DOHH2 (cell line): ENCODE data around the gene SAMD8.

Source experiments
- H3F3A ChIP-seq: fragments of 200-600 bp; sonication (generic), shearing (Covaris generic); 2 replicates; pipeline ENCODE4 v1.6.0; 2016; ENCODE audit warnings: antibody characterized with exemption, mild to moderate bottlenecking; ENCODE audit not compliant: control insufficient read depth, insufficient read depth
- H3K27ac ChIP-seq: fragments of 200-600 bp; sonication (generic); 2 replicates; pipeline ENCODE4 v1.5.1; 2014; ENCODE audit warnings: low read depth, mild to moderate bottlenecking, low read length, moderate library complexity
- H3K27me3 ChIP-seq: fragments of 200-600 bp; sonication (generic); 2 replicates; pipeline ENCODE4 v1.6.1; 2014; ENCODE audit warnings: mild to moderate bottlenecking, low read length, mixed read lengths; ENCODE audit not compliant: control insufficient read depth
- H3K36me3 ChIP-seq: fragments of 200-600 bp; sonication (generic); 2 replicates; pipeline ENCODE4 v1.6.1; 2014; ENCODE audit warnings: mild to moderate bottlenecking, low read length, moderate library complexity, mixed read lengths; ENCODE audit not compliant: control insufficient read depth
- H3K4me1 ChIP-seq: fragments of 200-600 bp; sonication (generic); 2 replicates; pipeline ENCODE4 v1.6.1; 2014; ENCODE audit warnings: mild to moderate bottlenecking, low read length, mixed read lengths; ENCODE audit not compliant: control insufficient read depth
- H3K4me2 ChIP-seq: fragments of 200-600 bp; sonication (generic); 2 replicates; pipeline ENCODE4 v1.6.0; 2014; ENCODE audit warnings: mild to moderate bottlenecking, low read length, moderate library complexity
- H3K4me3 ChIP-seq: fragments of 200-600 bp; sonication (generic); 2 replicates; pipeline ENCODE4 v1.5.1; 2014; ENCODE audit warnings: mild to moderate bottlenecking, low read length, mixed read lengths
- H3K79me2 ChIP-seq: fragments of 200-600 bp; sonication (generic); 2 replicates; pipeline ENCODE4 v1.6.1; 2014; ENCODE audit warnings: mild to moderate bottlenecking, low read length, mixed read lengths; ENCODE audit not compliant: control insufficient read depth
- H3K9me2 ChIP-seq: fragments of 200-600 bp; sonication (generic); replicated peaks from 2 replicates; pipeline ENCODE4 v1.6.1; 2014; ENCODE audit warnings: mild to moderate bottlenecking, low read length, mixed read lengths; ENCODE audit not compliant: control insufficient read depth
- H3K9me3 ChIP-seq: fragments of 200-600 bp; sonication (generic); 2 replicates; pipeline ENCODE4 v1.6.1; 2014; ENCODE audit warnings: antibody characterized with exemption, low read length, mixed read lengths; ENCODE audit not compliant: control insufficient read depth, insufficient read depth
- H4K20me1 ChIP-seq: fragments of 200-600 bp; sonication (generic); 2 replicates; pipeline ENCODE4 v1.6.0; 2014; ENCODE audit warnings: low read depth, mild to moderate bottlenecking, antibody characterized with exemption, low read length, moderate library complexity; ENCODE audit not compliant: control insufficient read depth, insufficient read depth
- EZH2phosphoT487 ChIP-seq: fragments of 200-600 bp; sonication (generic); IDR thresholded peaks from 2 replicates; pipeline ENCODE4 v1.6.1; 2017; ENCODE audit warnings: borderline replicate concordance, mild to moderate bottlenecking, antibody characterized with exemption, low read length, moderate library complexity, mixed read lengths
- TF ChIP-seq, protein P1 (sequence below): fragments of 200-600 bp; sonication (generic); IDR thresholded peaks from one replicate; pipeline ENCODE4 v1.5.1; 2014; ENCODE audit warnings: antibody characterized with exemption, mild to moderate bottlenecking, low read depth, low read length; ENCODE audit not compliant: poor library complexity, severe bottlenecking

Gene SAMD8

GRCh38 chr10:75074711-75075445 lies 36.6 kb upstream of the SAMD8 start:
- H3K27ac ChIP-seq: no peak overlapping the region
- TF ChIP-seq, protein P1, sequence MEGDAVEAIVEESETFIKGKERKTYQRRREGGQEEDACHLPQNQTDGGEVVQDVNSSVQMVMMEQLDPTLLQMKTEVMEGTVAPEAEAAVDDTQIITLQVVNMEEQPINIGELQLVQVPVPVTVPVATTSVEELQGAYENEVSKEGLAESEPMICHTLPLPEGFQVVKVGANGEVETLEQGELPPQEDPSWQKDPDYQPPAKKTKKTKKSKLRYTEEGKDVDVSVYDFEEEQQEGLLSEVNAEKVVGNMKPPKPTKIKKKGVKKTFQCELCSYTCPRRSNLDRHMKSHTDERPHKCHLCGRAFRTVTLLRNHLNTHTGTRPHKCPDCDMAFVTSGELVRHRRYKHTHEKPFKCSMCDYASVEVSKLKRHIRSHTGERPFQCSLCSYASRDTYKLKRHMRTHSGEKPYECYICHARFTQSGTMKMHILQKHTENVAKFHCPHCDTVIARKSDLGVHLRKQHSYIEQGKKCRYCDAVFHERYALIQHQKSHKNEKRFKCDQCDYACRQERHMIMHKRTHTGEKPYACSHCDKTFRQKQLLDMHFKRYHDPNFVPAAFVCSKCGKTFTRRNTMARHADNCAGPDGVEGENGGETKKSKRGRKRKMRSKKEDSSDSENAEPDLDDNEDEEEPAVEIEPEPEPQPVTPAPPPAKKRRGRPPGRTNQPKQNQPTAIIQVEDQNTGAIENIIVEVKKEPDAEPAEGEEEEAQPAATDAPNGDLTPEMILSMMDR: no peak
- TF ChIP-seq EZH2phosphoT487: no peak
- no peaks in the 10 kb centered on the region for H3K9me2 ChIP-seq
- no peak overlapping the region for H3K4me2 ChIP-seq
- H3K36me3 ChIP-seq: no peaks in the 10 kb centered on the region
- no peaks in the 10 kb centered on the region for H3F3A ChIP-seq
- no peaks in the 10 kb centered on the region for H3K27me3 ChIP-seq
- H3K9me3 ChIP-seq: no peaks in the 10 kb centered on the region
- H3K4me3 ChIP-seq: no peak overlapping the region
- H3K79me2 ChIP-seq: no peaks in the 10 kb centered on the region
- no peaks in the 10 kb centered on the region for H4K20me1 ChIP-seq
- no peaks in the 10 kb centered on the region for H3K4me1 ChIP-seq

DNA sequence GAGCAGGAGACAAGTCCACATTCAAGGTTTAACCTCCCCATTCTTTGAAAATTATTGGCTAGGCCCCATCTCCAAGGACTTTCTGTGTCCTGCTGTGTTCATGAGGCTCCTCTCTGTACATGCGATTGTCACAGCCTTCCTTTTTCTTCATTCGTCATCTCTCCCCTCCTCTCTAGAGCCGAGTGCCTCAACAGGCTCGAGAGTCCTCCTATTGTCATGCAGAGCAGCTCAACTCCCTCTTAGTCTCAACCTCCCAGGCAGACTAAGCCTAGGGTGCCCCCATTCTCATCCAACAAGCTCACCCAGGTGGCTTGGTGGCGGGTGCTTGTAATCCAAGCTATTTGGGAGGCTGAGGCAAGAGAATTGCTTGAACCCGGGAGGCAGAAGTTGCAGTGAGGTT lies 35.1 kb upstream of the SAMD8 start:
- H3K4me3 ChIP-seq: no peak overlapping the region
- no peaks in the 10 kb centered on the region for H3K9me3 ChIP-seq
- no peaks in the 10 kb centered on the region for H3F3A ChIP-seq
- H3K27me3 ChIP-seq: no peaks in the 10 kb centered on the region
- no peaks in the 10 kb centered on the region for H4K20me1 ChIP-seq
- no peaks in the 10 kb centered on the region for H3K9me2 ChIP-seq
- no peak overlapping the region for H3K4me2 ChIP-seq
- no peaks in the 10 kb centered on the region for H3K36me3 ChIP-seq
- H3K4me1 ChIP-seq: no peaks in the 10 kb centered on the region
- H3K79me2 ChIP-seq: no peaks in the 10 kb centered on the region
- H3K27ac ChIP-seq: no peak overlapping the region
- no peak for TF ChIP-seq EZH2phosphoT487
- TF ChIP-seq, protein P1: no peak

DNA sequence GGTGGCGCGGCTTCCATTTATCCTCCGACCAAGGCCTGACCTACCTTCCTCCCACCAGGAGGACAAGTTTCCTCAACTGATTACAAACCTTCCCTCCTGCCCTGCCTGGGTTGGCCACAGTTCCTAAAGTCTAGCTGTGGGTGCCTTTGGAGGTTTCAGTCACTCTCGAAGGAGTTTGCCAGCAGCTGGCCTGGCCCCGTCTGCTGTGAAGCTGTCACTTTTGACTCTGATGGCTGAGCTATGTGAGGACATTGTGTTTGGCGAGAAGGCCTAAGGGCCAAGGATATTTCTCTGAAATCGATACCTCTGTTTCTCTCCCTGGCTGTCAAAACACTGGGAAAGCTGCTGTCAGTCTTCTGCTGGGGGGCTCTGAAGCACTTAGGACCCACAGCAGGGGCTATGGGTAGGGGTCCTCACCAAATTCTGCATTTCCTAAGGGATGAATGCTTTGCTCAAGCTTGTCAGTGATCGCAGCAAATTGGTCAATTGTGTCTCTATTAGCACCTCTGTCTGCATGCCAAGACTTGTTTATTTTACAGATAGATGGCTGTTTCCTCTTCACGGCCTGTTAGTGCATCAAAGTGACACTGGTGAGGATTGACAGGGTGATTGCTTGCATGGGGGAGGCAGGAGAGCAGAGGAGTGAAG lies 31.9 kb upstream of the SAMD8 start:
- Histone ChIP-seq H4K20me1 (no peaks in the 10 kb centered on the region), H3K4me3 (no peak overlapping the region), H3K4me1 (no peaks in the 10 kb centered on the region), H3K36me3 (no peaks in the 10 kb centered on the region), H3K79me2 (no peaks in the 10 kb centered on the region), H3K9me3 (no peaks in the 10 kb centered on the region), H3F3A (no peaks in the 10 kb centered on the region), H3K27me3 (no peaks in the 10 kb centered on the region), H3K9me2 (no peaks in the 10 kb centered on the region), H3K4me2 (no peak overlapping the region), H3K27ac (no peak overlapping the region)
- TF ChIP-seq, protein P1: no peak
- TF ChIP-seq EZH2phosphoT487: no peak
